H1 (cell line): Measurements from ENCODE around the gene SOX6. TPM values are rescaled to one million over a fixed set of nuclear protein-coding genes. Genes with fewer than 3 reads are reported as not detected.

Experiments
- TBP ChIP-seq: IDR thresholded peaks from 2 replicates; pipeline ENCODE4 v1.6.1; 2011; ENCODE audit warnings: low read depth, low read length, improper control_type of control experiment
- polyA plus RNA-seq, 7 experiments: library from polyadenylated mRNA; depleted of rRNA in 3 of 7; stranded (reverse) in 5 of 7; unstranded in 2 of 7; fragments of >200 nt in 5 of 7; fragments of 200-250 nt in 2 of 7; gene quantifications; 1 replicate in 5 of 7; 2 replicates in 1 of 7; 4 replicates in 1 of 7; pipeline versions ENCODE4 v1.2.1 to v1.2.3, GENCODE V29; 2011 to 2013; ENCODE audit warnings: missing spikeins in 2 of 7, mixed read lengths in 2 of 7
- total RNA-seq: library from RNA; stranded (reverse); fragmentation: NEBNext Ultra II Directional; extraction: Animal tissue kit (Norgen Biotek cat#: 25700); gene quantifications from 2 replicates; pipeline ENCODE4 v1.2.1, GENCODE V29; 2021

Gene SOX6
- total and polyA plus RNA-seq, 2 of the 8 experiments (the other 6 are each of a cell fraction or from before 2014, with no cell fraction given) = 0.09 TPM; not detected in 1

GRCh38 chr11:15938121-15938611 is 418.2 kb downstream of the SOX6 start (continued):
- TF ChIP-seq TBP = no peak
